BE2C (cell line): ENCODE results near the gene SERPINC1.
"Not testable (repeated sequence)": the region's sequence is repeated elsewhere in the genome, so short reads cannot be mapped to it uniquely, and the experiment has no call there.

Source experiments
- DNase-seq: peaks from one replicate; pipeline ENCODE4 v3.0.0-alpha.2; 2020
- H3K27me3 ChIP-seq: fragments of 250-450 bp; sonication (Bioruptor Pico); 2 replicates; pipeline ENCODE4 v1.5.1; 2020; ENCODE audit warnings: mild to moderate bottlenecking
- H3K36me3 ChIP-seq: fragments of 250-450 bp; sonication (Bioruptor Pico); 2 replicates; pipeline ENCODE4 v1.5.1; 2020; ENCODE audit warnings: mild to moderate bottlenecking
- H3K4me1 ChIP-seq: fragments of 250-450 bp; sonication (Bioruptor Pico); 2 replicates; pipeline ENCODE4 v1.5.1; 2020
- H3K4me3 ChIP-seq: 2 replicates; pipeline ENCODE4 v1.5.1; 2011; ENCODE audit warnings: low read depth, low read length
- H3K9me3 ChIP-seq: fragments of 250-450 bp; sonication (Bioruptor Pico); 2 replicates; pipeline ENCODE4 v1.5.1; 2020
- CTCF ChIP-seq: IDR thresholded peaks from 2 replicates; pipeline ENCODE4 v1.5.1; 2012; ENCODE audit warnings: mild to moderate bottlenecking, low read depth, low read length

SERPINC1 gene

GRCh38 chr1:173888749-173889148 lies 28.4 kb downstream of the SERPINC1 start:
- no peak for TF ChIP-seq CTCF
- H3K36me3 ChIP-seq: peaks cover 10% of the 10 kb centered on the region
- H3K27me3 ChIP-seq: no peaks in the 10 kb centered on the region
- H3K4me1 ChIP-seq: no peaks in the 10 kb centered on the region
- H3K9me3 ChIP-seq: no peaks in the 10 kb centered on the region
- no peak for DNase-seq
- no peak overlapping the region for H3K4me3 ChIP-seq

GRCh38 chr1:173887627-173888026 lies 29.5 kb downstream of the SERPINC1 start:
- Histone ChIP-seq H3K4me1 (no peaks in the 10 kb centered on the region), H3K36me3 (peaks cover 10% of the 10 kb centered on the region), H3K27me3 (no peaks in the 10 kb centered on the region), H3K4me3 (no peak overlapping the region), H3K9me3 (no peaks in the 10 kb centered on the region)
- no peak for DNase-seq
- TF ChIP-seq CTCF: no peak

GRCh38 chr1:173886746-173887611 lies 30.1 kb downstream of the SERPINC1 start:
- Histone ChIP-seq H3K27me3 (no peaks in the 10 kb centered on the region), H3K36me3 (peaks cover 10% of the 10 kb centered on the region), H3K9me3 (no peaks in the 10 kb centered on the region), H3K4me1 (no peaks in the 10 kb centered on the region), H3K4me3 (no peak overlapping the region)
- no peak for TF ChIP-seq CTCF
- no peak for DNase-seq

- Histone ChIP-seq H3K4me1 (no peaks in the 10 kb centered on the region), H3K27me3 (no peaks in the 10 kb centered on the region; the same call in 1 of the 2 replicates), H3K4me3 (no peak overlapping the region), H3K36me3 (peaks cover 12% of the 10 kb centered on the region), H3K9me3 (no peaks in the 10 kb centered on the region)
- no peak for DNase-seq
- TF ChIP-seq CTCF: no peak
Measured at GRCh38 chr1:173884701-173885100, 32.4 kb downstream of the SERPINC1 start.

DNA sequence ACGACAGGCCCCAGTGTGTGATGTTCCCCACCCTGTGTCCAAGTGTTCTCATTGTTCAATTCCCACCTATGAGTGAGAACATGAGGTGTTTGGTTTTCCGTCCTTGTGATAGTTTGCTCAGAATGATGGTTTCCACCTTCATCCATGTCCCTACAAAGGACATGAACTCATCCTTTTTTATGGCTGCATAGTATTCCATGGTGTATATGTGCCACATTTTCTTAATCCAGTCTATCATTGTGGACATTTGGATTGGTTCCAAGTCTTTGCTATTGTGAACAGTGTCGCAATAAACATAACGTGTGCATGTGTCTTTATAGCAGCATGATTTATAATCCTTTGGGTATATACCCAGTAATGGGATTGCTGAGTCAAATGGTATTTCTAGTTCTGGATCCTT lies 36.0 kb downstream of the SERPINC1 start:
- not testable (repeated sequence) for H3K4me1 ChIP-seq, H3K9me3 ChIP-seq, DNase-seq, H3K4me3 ChIP-seq, H3K27me3 ChIP-seq, H3K36me3 ChIP-seq

- no peak for DNase-seq
- Histone ChIP-seq H3K4me3 (no peak overlapping the region), H3K27me3 (no peaks in the 10 kb centered on the region; the same call in 1 of the 2 replicates), H3K36me3 (peaks cover 5% of the 10 kb centered on the region), H3K9me3 (no peaks in the 10 kb centered on the region), H3K4me1 (no peaks in the 10 kb centered on the region)
- TF ChIP-seq CTCF: no peak
Measured at GRCh38 chr1:173878251-173878650, 38.9 kb downstream of the SERPINC1 start.
